Glomerular visceral epithelial cell (primary cell): Measurements from ENCODE around the gene UGCG.
A peak's percentile ranks its signal among the peaks of the same experiment; 100 is the strongest.
"Not testable (repeated sequence)": the region's sequence is repeated elsewhere in the genome, so short reads cannot be mapped to it uniquely, and the experiment has no call there.

ENCODE experiments used
- DNase-seq: peaks from one replicate; pipeline ENCODE4 v3.0.0-alpha.2; 2016; ENCODE audit errors: extremely low spot score

The UGCG gene

DNA sequence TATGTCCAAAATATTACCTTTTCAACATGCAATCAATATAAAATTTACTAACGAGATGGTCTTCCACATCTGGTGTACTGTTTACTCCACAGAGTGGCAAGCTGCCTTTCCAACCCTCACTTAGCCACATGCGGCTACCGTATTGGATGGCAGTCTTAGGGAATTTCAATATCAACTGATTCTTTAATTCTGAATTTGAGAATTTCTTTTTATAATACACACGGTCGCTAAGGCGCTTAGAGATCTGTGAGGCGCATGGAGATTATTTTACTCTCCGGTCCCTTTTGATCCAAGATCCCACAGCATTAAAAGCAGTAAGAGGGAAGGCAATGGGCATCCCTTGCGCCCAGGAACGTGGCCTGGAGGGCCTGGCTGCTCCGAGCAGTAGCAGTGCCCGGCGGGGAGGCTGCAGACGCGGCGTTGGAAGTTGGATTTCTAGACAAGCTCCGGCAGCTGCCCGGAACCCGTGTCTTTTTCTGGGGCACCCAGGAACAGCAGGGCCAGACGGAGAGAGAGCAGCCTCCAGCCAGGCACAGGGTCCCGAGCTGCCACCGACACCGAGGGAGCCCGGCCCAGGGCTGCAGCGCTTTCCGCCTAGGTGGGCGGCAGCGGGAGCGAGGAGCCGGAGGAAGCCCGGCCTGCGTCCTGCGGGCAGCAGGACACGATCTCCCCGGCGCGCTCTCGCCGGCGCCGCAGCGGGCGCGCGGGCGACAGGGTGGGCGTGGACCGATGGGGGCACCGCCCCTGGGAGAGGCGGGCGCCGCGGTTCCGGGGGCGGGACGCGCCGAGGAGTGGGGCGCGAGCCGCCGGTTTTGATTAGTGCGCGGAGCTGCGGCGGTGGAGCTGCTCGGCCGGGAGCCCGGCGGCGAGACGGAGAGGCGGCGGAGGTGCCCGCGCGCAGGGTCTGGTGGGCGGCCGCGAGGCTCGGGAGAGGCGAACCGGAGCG is at the start of gene UGCG:
Gene UGCG, plus strand, starts transcription at position 819 of the 946 bp plus-strand sequence. CDS start 402 bp downstream, outside the sequence.
- DNase-seq, result peak; percentile 95

DNA sequence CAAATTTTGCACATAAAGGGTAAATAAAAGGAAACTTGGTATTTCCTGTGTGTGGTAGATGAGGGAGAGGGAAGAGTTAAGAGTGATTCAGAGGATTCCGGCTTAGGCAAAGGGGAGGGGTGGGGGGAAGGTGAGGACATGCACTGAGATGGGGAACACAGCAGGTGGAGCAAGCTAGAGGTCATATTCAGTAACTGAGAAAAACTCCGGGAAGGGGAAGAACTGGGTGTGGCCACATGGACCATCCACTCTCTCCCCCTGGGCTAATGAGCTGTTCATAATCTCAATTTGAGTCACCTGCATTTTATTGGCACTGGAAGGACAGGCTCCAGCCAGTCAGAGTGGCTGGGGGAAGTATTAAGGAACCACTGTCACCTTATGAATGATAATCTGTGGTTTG is 45.1 kb upstream of the UGCG start:
- DNase-seq, result peak; percentile 60

- DNase-seq, result no peak
Measured at GRCh38 chr9:111852291-111852690, 44.3 kb upstream of the UGCG start.

GRCh38 chr9:111853450-111853827 is 43.2 kb upstream of the UGCG start:
- DNase-seq, result no peak

GRCh38 chr9:111854799-111855198 is 41.8 kb upstream of the UGCG start:
- DNase-seq, result no peak

DNA sequence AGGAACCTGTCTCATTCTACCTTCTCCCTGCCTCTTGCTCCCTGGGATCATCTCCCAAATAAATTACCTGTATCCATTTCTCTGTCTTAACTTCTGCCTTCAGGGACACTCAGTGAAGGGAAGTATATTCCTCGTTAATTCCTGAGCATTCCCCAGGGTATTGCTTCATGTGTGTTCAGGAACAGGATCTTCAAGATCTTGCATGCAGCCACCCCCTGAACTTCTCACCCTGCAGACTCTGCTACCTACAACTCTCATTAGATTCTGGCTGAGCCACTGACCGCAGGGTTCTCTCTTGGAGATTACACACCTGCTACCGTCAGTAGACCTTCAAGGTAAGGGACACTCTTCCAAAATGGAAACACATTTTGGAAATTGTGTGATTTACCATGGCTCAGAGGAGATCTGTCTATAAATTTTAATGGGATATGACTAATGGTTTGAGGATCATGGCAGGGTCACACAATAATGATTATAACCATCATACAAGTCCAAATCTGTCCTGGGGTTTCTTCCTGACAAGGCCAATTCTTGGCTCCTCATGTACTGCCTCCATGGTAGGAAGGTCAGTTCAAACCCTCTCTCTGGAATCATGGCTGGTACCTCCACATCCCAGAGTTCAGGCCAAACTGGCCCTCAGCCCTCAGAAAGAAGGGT is 38.9 kb upstream of the UGCG start:
- DNase-seq, result no peak

GRCh38 chr9:111860443-111860842 is 36.2 kb upstream of the UGCG start:
- no peak for DNase-seq

DNA sequence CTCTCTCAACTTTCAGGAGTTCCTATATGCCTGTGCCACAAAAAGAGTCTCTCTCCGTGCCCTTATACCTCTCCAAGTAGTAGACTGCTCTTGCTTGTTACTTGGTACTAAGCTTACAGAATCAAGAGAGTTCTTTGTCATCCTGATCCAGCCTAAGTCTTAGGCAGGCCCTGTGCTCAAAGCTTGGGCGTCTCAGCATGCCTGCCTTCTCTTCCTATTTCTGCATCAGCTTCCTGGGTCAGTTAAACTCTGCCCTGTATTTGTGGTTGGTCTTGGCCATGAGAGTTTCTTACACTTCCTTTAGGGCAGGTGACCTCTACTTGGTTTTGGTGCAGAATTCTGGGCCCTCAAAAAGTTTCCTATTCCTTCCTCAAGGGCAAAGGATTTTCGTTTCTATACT is 33.0 kb upstream of the UGCG start:
- no peak for DNase-seq

DNA sequence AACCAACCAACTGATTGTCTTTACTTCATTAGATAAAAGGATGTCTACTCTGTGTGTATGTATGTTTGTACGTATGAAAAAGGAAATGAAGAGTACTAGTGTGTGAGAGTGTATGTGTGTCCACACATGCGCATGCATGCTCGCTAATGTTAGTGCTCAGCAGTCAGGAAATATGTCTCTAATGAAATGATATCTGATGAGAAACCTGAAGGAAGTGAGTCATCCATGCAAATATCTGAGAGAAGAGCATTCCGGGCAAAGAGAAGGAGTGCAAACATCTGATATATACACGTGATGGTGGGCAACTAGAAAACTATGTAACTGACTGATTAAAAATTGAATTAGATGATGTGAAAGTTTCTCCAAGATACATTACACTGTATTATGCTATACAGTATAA is 29.6 kb upstream of the UGCG start:
- peak; percentile 36 for DNase-seq

- DNase-seq, result no peak
Measured at GRCh38 chr9:111868475-111868874, 28.1 kb upstream of the UGCG start.

DNA sequence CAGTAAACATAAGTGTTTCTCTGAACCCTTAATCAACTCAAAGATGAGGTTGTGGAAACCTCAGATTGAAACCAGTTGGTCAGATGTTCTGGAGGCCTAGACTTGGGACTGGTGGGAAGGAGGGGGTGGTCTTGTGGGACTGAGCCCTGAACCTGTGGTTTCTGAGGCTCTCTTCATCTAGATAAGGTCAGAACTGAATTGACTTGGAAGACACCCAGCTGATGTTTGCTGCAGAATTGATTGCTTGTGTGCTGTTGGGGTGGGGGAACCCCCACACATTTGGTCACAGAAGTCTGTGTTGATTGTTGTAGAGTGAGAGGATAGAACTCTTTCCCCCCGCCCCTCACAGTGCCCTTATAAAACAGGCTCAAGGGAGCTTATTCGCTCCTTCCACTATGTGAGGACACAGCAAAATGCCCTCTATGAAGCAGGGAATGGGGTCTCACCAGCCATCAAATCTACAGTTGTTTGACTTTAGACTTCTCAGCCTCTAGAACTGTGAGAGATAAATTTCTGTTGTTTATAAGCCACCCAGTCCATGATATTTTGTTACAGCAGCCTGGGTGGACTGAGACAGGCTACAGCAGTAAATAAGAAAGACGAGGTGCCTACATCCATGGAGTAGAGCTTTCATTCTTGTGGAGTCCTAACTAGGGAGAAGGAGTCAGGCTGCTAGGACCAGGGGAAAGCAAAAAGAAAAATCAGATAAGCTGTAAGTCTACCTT is 25.7 kb upstream of the UGCG start:
- DNase-seq, result no peak

GRCh38 chr9:111871499-111871855 is 25.1 kb upstream of the UGCG start:
- DNase-seq, result no peak

DNA sequence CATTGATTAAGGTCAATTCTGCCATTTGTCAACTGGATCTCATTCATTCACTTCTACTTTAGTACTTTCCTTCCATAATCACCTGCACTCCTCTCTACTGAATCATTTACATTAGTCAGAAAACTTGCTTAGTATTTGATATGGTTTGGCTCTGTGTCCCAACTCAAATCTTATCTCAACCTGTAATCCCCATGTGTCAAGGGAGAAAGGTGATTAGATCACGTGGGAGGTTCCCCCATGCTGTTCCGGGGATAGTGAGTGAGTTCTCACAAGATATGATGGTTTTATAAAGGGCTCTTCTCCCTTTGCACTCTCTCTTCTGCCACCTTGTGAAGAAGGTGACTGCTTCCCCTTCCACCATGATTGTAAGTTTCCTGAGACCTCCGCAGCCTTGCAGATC is 23.7 kb upstream of the UGCG start:
- no peak for DNase-seq

- no peak for DNase-seq
Measured at GRCh38 chr9:111873901-111874300, 22.7 kb upstream of the UGCG start.

GRCh38 chr9:111874500-111874899 is 22.1 kb upstream of the UGCG start:
- no peak for DNase-seq

GRCh38 chr9:111875291-111875690 is 21.3 kb upstream of the UGCG start:
- DNase-seq, result not testable (repeated sequence)

DNA sequence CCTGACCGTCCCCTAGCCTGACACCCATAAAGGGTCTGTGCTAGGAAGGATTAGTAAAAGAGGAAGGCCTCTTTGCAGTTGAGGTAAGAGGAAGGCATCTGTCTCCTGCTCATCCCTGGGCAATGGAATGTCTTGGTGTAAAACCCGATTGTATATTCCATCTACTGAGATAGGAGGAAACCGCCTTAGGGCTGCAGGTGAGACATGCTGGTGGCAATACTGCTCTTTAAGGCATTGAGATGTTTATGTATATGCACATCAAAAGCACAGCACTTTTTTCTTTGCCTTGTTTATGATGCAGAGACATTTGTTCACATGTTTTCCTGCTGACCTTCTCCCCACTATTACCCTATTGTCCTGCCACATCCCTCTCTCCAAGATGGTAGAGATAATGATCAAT is 20.9 kb upstream of the UGCG start:
- not testable (repeated sequence) for DNase-seq

DNA sequence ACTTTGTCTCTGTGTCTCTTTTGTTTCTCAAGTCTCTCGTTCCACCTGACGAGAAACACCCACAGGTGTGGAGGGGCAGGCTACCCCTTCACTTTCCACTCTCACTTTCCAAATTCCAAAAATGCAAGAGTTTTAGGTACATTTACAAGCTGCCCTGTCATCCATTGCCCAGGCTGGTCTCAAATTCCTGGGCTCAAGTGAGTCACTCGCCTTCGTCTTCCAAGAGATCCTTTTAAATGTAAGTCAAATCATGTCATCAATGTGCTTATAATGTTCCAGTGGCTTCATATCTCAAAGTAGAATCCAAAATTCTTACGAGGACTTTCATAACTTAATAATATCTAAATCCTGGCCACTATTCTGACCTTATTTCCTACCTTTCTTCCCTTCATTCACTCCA is 20.4 kb upstream of the UGCG start:
- no peak for DNase-seq

DNA sequence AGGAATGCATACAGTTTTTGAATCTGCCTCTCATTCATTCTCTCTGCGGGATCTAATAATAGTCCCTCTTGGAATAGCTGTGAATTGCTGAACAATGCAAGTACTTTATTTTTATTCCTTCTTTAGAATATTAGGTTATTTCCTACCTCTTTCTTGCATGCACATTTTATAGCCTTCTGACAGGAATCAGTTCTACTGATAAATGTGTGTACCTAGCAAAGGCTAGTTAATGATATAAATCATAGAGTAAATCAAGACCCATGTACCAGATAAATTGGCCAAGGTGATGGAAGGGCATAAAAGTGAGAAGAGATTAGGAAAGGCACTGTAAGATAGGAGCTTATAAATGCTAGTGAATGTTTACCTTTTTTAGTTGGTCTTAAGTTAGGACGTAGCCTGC is 19.2 kb upstream of the UGCG start:
- no peak for DNase-seq

- no peak for DNase-seq
Measured at GRCh38 chr9:111878946-111879345, 17.7 kb upstream of the UGCG start.

- DNase-seq, result no peak
Measured at GRCh38 chr9:111886983-111887718, 9.5 kb upstream of the UGCG start.

DNA sequence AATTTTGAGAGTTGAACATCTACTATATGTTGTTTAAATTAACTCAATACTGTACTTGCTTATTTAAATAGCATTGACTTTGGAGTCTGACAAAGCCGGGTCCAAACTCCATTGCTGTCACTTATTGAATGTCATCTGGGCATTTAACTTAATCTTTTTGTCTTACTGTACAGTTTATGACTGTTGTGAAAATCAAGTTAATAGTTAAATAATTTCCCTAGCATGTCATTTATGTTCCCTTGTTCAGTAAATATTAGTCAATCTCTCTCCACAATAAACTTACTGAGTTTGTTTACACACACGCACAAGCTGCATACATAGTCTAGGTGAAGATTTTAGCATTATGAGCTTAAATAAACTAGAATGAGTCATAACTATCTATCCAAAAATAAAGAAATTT is 6.3 kb upstream of the UGCG start:
- no peak for DNase-seq
